GM21619 (cell line): ENCODE data around the gene SCNN1G.
"Not testable (repeated sequence)": the region's sequence is repeated elsewhere in the genome, so short reads cannot be mapped to it uniquely, and the experiment has no call there.

ENCODE experiments used
- ATAC-seq: cut with Tn5 transposase; IDR thresholded peaks from one replicate; pipeline ENCODE4 v1.9.1; 2021; ENCODE audit not compliant: unreplicated experiment

Gene SCNN1G

GRCh38 chr16:23248261-23249194 is 66.0 kb downstream of the SCNN1G start:
- no peak for ATAC-seq

- no peak for ATAC-seq
Measured at GRCh38 chr16:23249830-23250229, 67.3 kb downstream of the SCNN1G start.

- no peak for ATAC-seq
Measured at GRCh38 chr16:23252310-23252709, 69.8 kb downstream of the SCNN1G start.

GRCh38 chr16:23253650-23254049 is 71.1 kb downstream of the SCNN1G start:
- ATAC-seq, result not testable (repeated sequence)

GRCh38 chr16:23254338-23254737 is 71.8 kb downstream of the SCNN1G start:
- no peak for ATAC-seq

GRCh38 chr16:23255000-23255399 is 72.5 kb downstream of the SCNN1G start:
- ATAC-seq, result no peak

- no peak for ATAC-seq
Measured at GRCh38 chr16:23256440-23256839, 73.9 kb downstream of the SCNN1G start.

GRCh38 chr16:23257682-23258081 is 75.1 kb downstream of the SCNN1G start:
- ATAC-seq, result no peak

- ATAC-seq, result no peak
Measured at GRCh38 chr16:23258919-23259237, 76.3 kb downstream of the SCNN1G start.
